ENCODE measurements around the gene PRND.

DNA sequence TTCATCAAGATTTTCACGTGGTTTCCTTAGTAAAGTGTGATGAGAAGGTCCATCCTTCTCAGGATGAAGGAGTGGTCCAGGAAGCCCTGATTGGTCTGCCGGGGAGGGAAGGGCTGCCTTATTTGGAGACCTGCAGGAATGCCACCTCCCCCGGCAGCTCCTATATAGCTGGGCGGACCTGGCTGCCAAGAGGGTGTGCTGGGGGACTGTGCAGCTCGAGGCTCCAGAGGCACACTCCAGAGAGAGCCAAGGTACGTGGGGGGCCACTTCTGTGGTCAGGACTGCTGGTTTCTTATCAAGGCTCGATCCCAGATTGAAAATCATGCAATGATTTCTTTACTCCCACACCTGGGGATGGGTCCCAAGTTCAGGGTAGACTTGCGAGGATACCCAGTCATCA is at the start of gene PRND:
- TF ChIP-seq POLR2A (IDR thresholded peaks at IDR 0.05; ENCODE audit: low read length) (no peak), GATA1 (IDR thresholded peaks at IDR 0.05; ENCODE audit: low read depth, low read length) (no peak)
